Stimulated activated CD4-positive, alpha-beta T cell treated with anti-CD3 and anti-CD28 coated beads, Interleukin-4, amount 100 ng/mL, for 24 hours (primary cell): ENCODE results near the gene UQCC2.
A peak's percentile ranks its signal among the peaks of the same experiment; 100 is the strongest.

Source experiments
- DNase-seq: peaks from one replicate; pipeline ENCODE4 v3.0.0-alpha.2; 2020

Gene UQCC2

GRCh38 chr6:33671744-33672072, 39.8 kb downstream of the UQCC2 start:
- DNase-seq: no peak

- no peak for DNase-seq
These were observed 40.3 kb downstream of the UQCC2 start for GRCh38 chr6:33670971-33671743.

GRCh38 chr6:33670086-33670660, 41.3 kb downstream of the UQCC2 start:
- DNase-seq: no peak

DNA sequence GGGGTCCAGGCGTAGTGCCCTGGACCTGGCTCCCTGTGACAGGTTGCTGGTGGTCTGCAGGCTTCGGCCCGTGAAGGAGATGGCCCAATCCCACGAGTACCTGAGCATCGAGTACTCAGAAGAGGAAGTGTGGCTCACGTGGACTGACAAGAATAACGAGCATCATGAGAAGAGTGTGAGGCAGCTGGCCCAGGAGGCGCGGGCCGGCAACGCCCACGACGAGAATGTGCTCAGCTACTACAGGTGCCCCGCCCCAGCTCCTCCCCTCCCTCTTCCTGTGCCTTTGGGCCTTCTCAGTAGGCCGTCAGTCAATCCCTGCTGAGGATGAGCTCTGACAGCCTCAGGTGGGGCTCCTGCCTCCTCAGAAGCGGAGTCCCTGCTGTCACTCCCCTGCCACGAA, 42.6 kb downstream of the UQCC2 start:
- peak; percentile 43 for DNase-seq

GRCh38 chr6:33668328-33668727, 43.2 kb downstream of the UQCC2 start:
- DNase-seq: no peak

DNA sequence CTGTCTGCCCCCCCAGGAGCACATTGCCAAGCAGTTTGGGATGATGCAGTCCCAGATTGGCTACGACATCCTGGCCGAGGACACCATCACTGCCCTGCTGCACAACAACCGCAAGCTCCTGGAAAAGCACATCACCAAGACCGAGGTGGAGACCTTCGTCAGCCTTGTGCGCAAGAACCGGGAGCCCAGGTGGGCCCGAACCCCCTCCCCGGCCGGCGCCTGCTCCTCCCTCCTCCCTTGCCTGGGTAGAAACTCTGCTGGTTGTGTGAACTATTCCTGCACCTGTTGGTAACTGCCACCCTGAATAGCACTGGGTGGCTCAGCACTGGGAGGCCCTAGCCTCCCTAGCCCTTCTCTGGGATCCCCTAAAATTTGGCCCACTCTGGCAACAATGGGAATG, 43.7 kb downstream of the UQCC2 start:
- no peak for DNase-seq

GRCh38 chr6:33667072-33667471, 44.4 kb downstream of the UQCC2 start:
- no peak for DNase-seq

GRCh38 chr6:33665957-33666356, 45.5 kb downstream of the UQCC2 start:
- no peak for DNase-seq

DNA sequence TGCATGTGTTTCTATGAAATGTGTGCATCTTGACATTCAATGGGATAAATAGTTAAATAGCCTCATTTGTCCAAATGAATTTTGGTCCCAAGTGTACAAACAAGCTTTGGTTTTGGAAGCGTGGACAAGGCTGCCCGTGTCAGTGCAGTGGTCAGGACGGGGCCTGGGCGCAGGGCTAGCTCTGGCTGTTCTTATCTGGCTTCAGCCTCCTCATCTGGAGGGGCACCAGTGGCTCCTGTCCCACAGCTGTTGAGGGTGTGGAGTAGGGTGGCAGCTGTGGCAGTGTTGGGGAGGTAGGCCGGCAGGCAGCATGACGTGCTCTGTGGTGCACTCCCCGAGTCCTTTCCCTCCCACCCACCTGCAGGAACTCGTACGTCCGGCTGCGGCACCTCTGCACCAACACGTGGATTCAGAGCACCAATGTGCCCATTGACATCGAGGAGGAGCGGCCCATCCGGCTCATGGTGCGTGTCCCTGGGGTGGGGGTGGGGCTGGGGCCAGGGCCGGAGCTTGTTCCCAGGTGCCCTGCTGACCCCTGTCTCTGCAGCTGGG, 46.9 kb downstream of the UQCC2 start:
- no peak for DNase-seq

DNA sequence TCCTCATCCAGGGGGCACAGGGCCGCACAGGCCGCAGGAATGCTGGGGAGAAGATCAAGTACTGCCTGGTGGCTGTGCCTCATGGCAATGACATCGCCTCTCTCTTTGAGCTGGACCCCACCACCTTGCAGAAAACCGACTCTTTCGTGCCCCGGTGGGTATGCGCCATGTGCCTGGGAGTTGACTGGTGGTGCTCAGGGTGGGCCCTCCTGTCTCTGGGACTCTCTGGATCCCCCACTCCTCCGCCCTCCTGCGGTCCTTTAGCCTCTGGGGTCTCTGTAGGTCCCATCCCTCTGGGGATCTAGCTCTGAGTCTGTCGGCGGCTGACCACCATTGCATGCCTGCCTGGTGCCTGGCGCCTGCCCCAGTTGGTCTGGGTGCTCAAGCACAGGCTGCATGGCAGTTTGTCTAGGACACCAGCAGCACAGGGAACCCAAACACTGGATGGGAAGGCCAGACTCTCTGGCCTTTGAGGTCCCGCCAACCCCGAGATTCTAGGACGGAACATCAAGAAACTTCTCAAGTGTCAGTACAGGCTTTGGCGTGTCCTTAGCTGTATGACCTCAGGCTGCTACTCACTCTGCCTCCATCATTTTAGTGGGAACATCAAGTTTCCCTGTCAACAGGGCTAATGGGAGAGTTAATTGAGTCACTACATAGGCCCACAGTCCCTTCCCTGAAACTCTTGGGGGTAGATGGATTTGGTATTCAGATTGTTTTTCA, 47.6 kb downstream of the UQCC2 start:
- DNase-seq: no peak

GRCh38 chr6:33663028-33663427, 48.5 kb downstream of the UQCC2 start:
- DNase-seq: no peak

GRCh38 chr6:33662318-33662717, 49.2 kb downstream of the UQCC2 start:
- DNase-seq: no peak

- no peak for DNase-seq
These were observed 50.2 kb downstream of the UQCC2 start for GRCh38 chr6:33661106-33661838.

DNA sequence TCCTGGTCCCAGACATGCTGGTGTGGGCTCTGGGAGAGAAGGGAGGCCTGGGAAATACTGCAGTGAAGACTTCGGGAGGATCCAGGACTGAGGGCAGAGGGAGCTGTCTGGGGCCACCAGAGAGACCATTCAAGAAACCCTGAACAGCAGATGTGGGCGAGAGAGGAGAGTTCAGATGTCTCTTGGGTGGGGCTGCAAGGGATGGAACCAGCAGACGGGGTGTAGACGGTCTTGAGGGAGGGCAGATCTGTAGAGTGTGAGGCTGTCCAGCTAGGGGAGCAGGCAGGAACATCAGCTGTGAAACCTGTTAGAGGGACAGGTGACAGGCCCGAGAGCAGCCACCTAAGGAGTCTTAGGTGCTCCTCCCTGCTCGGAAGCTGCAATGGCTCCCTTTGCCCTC, 51.5 kb downstream of the UQCC2 start:
- DNase-seq: no peak

- no peak for DNase-seq
These were observed 52.4 kb downstream of the UQCC2 start for GRCh38 chr6:33658982-33659689.

DNA sequence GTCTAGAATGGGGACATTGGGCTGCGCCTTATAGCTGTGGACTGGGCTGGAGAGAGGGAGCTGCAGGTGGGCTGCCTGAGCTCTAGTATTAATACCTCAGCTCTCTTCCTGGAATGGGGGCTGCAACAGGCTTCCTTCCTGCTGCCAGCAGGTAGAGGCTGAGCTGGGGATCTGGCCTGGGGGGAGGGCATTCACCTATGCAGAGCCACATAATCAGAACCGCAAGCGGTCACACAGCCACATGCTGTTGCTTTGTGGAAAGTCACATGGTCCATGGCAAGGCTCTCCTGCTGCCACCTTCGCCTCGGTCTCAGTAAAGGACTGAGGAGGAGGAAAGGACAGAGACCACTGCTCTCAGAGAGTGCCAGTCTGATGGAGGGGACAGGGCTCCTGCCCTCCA, 54.7 kb downstream of the UQCC2 start:
- no peak for DNase-seq

- no peak for DNase-seq
These were observed 56.5 kb downstream of the UQCC2 start for GRCh38 chr6:33654831-33655554.

- no peak for DNase-seq
These were observed 59.5 kb downstream of the UQCC2 start for GRCh38 chr6:33652002-33652401.

GRCh38 chr6:33651403-33651802, 60.1 kb downstream of the UQCC2 start:
- DNase-seq: no peak
